GM21825 (cell line): ENCODE measurements around the gene S100A3.
A peak's percentile ranks its signal among the peaks of the same experiment; 100 is the strongest.

Source experiments
- ATAC-seq: cut with Tn5 transposase; IDR thresholded peaks from one replicate; pipeline ENCODE4 v1.9.1; 2021; ENCODE audit warnings: mild to moderate bottlenecking, moderate library complexity; ENCODE audit not compliant: unreplicated experiment

Gene S100A3

GRCh38 chr1:153550398-153550758 is 1.3 kb upstream of the S100A3 start:
- ATAC-seq, result no peak

DNA sequence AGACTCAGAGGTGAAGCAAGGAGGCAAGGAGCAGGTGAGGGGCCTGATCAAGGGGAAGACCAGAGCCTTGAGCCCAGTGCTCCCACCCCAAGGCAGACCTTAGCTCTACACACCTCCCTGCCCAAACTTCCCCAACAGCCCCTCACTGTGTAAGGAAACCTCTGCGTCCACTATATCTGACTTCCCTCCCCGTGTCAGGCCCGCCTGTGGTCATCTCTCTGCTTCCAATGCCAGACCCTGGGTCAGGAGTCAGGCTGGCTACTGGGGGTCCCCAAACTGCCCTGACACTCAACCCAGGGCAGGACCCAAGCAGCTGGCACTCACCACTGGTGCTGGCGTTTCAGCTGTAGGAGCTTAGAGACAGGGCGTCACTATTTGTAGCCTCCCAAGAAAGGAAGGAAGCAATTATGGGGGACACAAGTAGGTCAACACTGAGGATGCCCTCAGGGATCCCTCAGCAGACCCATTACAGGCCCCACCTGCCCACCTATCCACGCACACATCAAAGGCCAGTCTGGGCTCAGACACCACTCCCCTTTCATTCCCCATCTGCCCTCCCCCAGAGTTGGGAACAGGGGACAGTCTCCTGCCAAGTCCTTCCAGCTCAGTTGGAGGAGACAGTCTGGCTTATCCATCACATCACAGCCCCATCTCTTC is 811 bp upstream of the S100A3 start:
- no peak for ATAC-seq

DNA sequence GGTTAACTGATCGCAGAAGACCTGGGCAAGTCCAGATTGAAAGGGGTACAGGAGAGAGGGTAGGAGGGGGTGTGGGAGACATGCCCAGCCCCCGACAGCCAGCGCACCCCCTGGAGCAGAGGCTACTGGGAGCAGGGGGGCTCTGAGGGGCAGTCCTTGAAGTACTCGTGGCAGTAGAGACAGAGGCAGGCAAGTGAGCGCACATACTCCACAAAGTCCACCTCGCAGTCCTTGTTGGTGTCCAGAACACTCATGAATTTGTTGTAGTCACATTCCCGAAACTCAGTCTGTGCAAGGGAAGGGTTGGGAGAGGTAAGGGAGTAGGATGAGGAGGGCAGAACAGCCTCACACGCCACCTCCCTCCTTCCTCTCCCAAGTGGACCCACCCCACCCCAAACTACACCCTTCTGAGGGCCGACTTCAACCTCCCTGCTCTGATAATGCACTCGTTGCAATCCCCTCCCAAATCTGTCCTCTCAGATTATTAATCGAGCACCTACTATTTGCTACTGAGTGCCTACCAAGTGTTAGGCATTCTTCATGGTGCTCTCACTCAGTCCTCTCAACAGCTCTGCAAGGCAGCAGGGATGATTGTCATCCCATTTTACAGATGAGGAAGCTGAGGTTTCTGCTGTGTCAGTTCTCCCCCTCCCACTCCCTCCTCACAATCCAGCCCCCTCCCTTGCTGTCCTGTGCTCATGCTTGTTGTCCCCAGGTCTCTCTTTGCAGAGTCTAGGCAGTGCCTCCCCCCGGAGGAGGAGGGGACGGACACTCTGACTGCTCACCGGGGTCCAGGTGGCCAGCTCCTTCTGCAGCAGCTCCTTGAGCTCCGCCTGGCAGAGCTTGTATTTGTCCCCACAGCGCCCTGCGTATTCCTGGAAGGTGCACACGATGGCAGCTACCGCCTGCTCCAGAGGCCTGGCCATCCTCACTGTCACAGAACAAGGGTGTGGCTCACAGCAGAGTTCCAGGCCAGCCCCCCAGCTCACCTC is 1.2 kb downstream of the S100A3 start:
- ATAC-seq, result no peak

DNA sequence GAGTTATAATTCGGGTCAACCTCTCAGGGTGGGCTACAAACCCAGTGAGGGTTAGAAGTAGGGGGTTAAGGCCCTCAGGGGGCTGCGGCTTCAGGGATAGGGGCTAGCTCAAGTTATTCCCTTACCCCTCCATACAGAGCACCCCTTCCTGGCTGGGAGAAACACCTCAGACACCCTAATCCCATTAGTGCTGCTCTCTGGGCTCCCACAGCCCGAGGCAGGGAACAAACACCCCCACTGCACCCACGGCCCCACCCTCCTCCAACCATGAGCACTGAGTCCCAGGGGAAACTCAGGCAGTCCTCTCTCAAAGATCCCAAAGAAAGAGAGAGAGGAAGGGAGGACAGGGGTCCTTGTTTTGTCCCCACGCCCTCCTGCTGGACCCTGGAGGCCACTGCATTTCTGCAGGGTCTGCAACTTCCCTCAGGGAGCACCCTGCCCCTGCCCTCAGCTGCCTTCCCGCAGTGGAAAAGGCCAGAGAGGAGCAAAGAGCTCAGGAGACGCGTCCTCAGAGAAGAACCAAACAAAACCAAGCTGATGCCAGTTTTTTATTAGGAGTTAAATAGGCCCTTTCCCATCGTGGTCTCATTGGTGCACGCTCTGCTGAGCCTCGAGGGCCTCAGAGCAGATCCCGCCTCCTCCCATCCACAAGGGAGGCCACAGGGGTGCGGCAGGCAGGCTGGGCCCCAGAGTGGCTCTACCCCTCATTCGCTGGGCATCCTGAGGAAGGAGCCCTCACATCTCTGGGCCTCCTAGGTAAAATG is 2.1 kb downstream of the S100A3 start:
- ATAC-seq, result no peak

DNA sequence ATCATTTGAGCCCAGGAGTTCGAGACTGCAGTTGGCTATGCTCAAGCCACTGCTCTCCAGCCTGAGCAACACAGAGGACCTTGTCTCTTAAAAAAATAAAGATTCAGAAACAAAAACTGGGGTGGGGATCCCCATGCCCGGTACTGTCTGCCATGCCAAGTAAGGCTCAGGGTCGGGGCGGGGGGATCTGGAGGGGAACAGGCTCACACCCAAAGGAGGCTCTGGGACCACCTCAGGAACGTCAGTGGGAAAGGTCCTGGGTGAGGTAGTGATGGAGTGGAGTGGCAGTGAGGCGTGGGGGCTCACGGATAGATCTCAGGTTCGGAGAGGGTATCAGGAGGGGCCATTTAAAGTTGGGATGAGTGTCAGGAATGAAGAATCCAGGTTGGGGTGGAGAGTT is 2.7 kb downstream of the S100A3 start:
- ATAC-seq, result no peak

- ATAC-seq, result peak; percentile 54
Observed at GRCh38 chr1:153545067-153546055, 3.7 kb downstream of the S100A3 start, which contains the start of gene S100A4. Gene S100A4, minus strand, starts transcription at chr1:153545806. Its CDS starts 1,012 bp downstream, at chr1:153544794.

- ATAC-seq, result no peak
Observed at GRCh38 chr1:153544453-153545066, 4.5 kb downstream of the S100A3 start.

- ATAC-seq, result no peak
Observed at GRCh38 chr1:153543736-153544135, 5.3 kb downstream of the S100A3 start.

DNA sequence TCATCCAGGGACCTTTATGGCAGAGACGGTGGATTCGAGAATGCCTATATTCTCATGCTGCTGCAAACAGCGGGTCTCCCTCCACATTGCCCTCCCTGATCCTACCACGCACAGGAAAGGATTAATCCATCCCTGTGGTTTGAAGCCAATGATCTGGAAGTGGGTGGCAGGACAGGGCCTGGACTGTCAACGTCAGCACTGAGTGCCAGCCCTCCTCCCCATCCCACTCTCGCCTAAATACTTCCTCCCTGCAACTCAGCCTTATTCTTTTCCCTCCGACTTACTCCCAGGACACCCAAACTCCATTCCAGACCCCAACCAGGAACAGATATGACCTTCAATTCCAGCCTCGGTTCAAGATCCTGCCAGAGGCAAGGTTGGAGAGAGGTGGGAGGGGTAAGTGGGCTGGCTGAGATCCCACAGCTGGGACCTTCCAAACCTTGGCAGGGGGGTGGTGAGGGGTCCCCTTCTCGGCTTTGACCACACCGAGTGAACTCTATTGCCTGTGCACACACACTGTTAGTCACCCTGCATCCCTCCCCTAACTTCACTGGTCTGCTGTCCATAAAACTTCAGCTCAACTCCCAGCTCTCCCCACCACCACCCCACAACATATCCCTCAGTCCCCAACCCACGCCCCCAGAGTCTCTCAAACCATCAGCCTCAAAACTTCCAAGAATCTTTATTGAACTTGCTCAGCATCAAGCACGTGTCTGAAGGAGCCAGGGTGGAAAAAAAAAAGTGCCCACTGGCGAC is 5.9 kb downstream of the S100A3 start:
- ATAC-seq, result no peak

GRCh38 chr1:153541641-153542590 is 7.1 kb downstream of the S100A3 start:
- no peak for ATAC-seq

GRCh38 chr1:153540394-153541361 is 8.4 kb downstream of the S100A3 start, which contains the start of gene S100A5:
Gene S100A5, minus strand, starts transcription at chr1:153540934. Its CDS starts 743 bp downstream, at chr1:153540191.
- no peak for ATAC-seq

- no peak for ATAC-seq
Observed at GRCh38 chr1:153539395-153540093, 9.5 kb downstream of the S100A3 start.

DNA sequence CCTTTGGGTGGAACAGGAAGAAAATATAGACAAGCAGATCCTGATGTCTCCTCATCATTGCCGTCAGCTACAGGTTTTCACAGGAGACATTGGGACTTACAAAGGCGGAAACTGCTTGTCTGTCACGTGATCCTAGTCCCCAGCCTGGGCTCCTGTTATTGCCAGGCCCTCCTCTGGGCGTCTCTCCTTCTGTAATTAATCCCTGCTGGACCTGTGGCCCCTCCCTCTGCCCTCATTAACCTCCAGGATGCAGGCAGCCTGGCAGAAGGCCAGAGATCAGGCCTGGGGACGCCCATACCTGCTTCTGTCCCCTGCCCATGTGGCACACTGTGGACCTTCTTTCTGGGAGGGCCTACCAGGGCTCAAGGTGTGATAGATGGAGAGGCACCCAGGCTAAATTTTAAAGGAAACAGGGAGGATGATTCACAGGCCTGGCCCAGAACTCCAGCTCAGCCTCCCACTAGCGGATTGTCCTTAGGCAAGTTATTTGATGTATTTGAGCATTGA is 10.7 kb downstream of the S100A3 start:
- ATAC-seq, result no peak

- ATAC-seq, result no peak
Observed at GRCh38 chr1:153537376-153537730, 11.7 kb downstream of the S100A3 start.

- no peak for ATAC-seq
Observed at GRCh38 chr1:153536671-153537375, 12.2 kb downstream of the S100A3 start.
